22Rv1 (cell line): ENCODE results near the gene ITPR1.

Experiments used
- H3K27ac ChIP-seq: fragments of 450-650 bp; 2 replicates; pipeline ENCODE4 v1.5.1; 2017
- CTCF ChIP-seq: fragments of 450-650 bp; IDR thresholded peaks from 2 replicates; pipeline ENCODE4 v1.5.1; 2017; ENCODE audit warnings: mild to moderate bottlenecking
- ZFX ChIP-seq: fragments of 450-650 bp; IDR thresholded peaks from 2 replicates; pipeline ENCODE4 v1.6.1; 2017; ENCODE audit warnings: antibody characterized with exemption, borderline replicate concordance

The ITPR1 gene

GRCh38 chr3:4520033-4520816 lies 27.1 kb downstream of the ITPR1 start:
- no peak for TF ChIP-seq ZFX
- no peak for TF ChIP-seq CTCF
- H3K27ac ChIP-seq: no peak overlapping the region

GRCh38 chr3:4522947-4523346 lies 29.8 kb downstream of the ITPR1 start:
- TF ChIP-seq ZFX (no peak), CTCF (no peak)
- H3K27ac ChIP-seq: no peak overlapping the region

- TF ChIP-seq ZFX (no peak), CTCF (no peak)
- no peak overlapping the region for H3K27ac ChIP-seq
Measured at GRCh38 chr3:4523710-4524698, 30.9 kb downstream of the ITPR1 start.

GRCh38 chr3:4525560-4526223 lies 32.5 kb downstream of the ITPR1 start:
- H3K27ac ChIP-seq: no peak overlapping the region
- no peak for TF ChIP-seq ZFX
- no peak for TF ChIP-seq CTCF

GRCh38 chr3:4528320-4528719 lies 35.2 kb downstream of the ITPR1 start:
- no peak overlapping the region for H3K27ac ChIP-seq
- TF ChIP-seq CTCF: no peak
- TF ChIP-seq ZFX: no peak

- H3K27ac ChIP-seq: no peak overlapping the region
- TF ChIP-seq CTCF (no peak), ZFX (no peak)
Measured at GRCh38 chr3:4528819-4529600, 35.9 kb downstream of the ITPR1 start.
